Sigmoid colon (tissue), 7 donors: ENCODE measurements around the gene CACNA1A. TPM values are rescaled to one million over a fixed set of nuclear protein-coding genes. Genes with fewer than 3 reads are reported as not detected.
"Not testable (repeated sequence)": the region's sequence is repeated elsewhere in the genome, so short reads cannot be mapped to it uniquely, and the experiment has no call there.

ENCODE experiments used
- DNase-seq: peaks from one replicate; pipeline ENCODE4 v3.0.0-alpha.2; 2019
- H3K27ac ChIP-seq, 4 donors: fragments of 200-600 bp; sonication (generic); one replicate each; pipeline ENCODE4 v1.5.1; 2016 to 2019; ENCODE audit warnings: mild to moderate bottlenecking in 1 of 4
- H3K27me3 ChIP-seq, 3 donors: fragments of 200-600 bp; sonication (generic); one replicate each; pipeline ENCODE4 v1.5.1; 2019; ENCODE audit warnings: mild to moderate bottlenecking in 1 of 3
- H3K36me3 ChIP-seq, 4 donors: fragments of 200-600 bp; sonication (generic); one replicate each; pipeline ENCODE4 v1.5.1; 2016 to 2019
- H3K4me1 ChIP-seq, 4 donors: fragments of 200-600 bp; sonication (generic); one replicate each; pipeline ENCODE4 v1.5.1; 2017 to 2019
- H3K4me3 ChIP-seq, 4 donors: fragments of 200-600 bp; sonication (generic); one replicate each; pipeline ENCODE4 v1.5.1; 2017 to 2019; ENCODE audit warnings: mild to moderate bottlenecking in 2 of 4, moderate library complexity in 1 of 4
- H3K9me3 ChIP-seq, 4 donors: fragments of 200-600 bp in 3 of 4; sonication (generic) in 3 of 4; one replicate each; pipeline versions ENCODE4 v1.5.1 to v1.6.1; 2013 to 2019
- EP300 ChIP-seq, 4 donors: sonication (generic); formaldehyde crosslinking; IDR thresholded peaks; one replicate each; pipeline ENCODE4 v1.6.1; 2017; ENCODE audit warnings: antibody characterized with exemption in 4 of 4
- POLR2A ChIP-seq, 2 donors: fragments of 450-650 bp; IDR thresholded peaks; one replicate each; pipeline ENCODE4 v1.6.1; 2016; ENCODE audit warnings: antibody characterized with exemption in 2 of 2, mild to moderate bottlenecking in 2 of 2, moderate library complexity in 2 of 2
- POLR2AphosphoS5 ChIP-seq, 4 donors: sonication (generic); formaldehyde crosslinking; IDR thresholded peaks; one replicate each; pipeline ENCODE4 v1.6.1; 2017; ENCODE audit warnings: antibody characterized with exemption in 4 of 4
- WGBS, 2 donors: extraction: QIAGEN DNeasy Blood & Tissue Kit; methylation state at CpG; one replicate each; pipeline ENCODE4 v1.1.7; 2013; 5-methylcytosine and 5-hydroxymethylcytosine counted together
- intact Hi-C: fragments of 100-400 bp; cut with DNase I; formaldehyde crosslinking; loops from one replicate; pipeline ENCODE4 v1.15.1; 2023
- polyA plus RNA-seq, 3 donors: library from polyadenylated mRNA; stranded (reverse); fragments of 200-250 nt; gene quantifications; one replicate each; pipeline ENCODE4 v1.2.3, GENCODE V29; 2013
- total RNA-seq, 4 donors: library from RNA; depleted of rRNA; stranded (reverse); fragments of >200 nt; gene quantifications; one replicate each; pipeline ENCODE4 v1.1.0, GENCODE V29; 2016
- TF ChIP-seq, protein P1 (sequence below), 4 experiments: fragments of 450-650 bp in 3 of 4; fragments of 200-600 bp in 1 of 4; IDR thresholded peaks; one replicate each; pipeline ENCODE4 v1.5.1; 2016 to 2019; ENCODE audit warnings: antibody characterized with exemption in 4 of 4, mild to moderate bottlenecking in 3 of 4, moderate library complexity in 2 of 4
- donor health status: healthy with polysubstance abuse.
- donor health status: Bipolar disorder and iron deficiency.
- donor health status: healthy.

CACNA1A gene
- total and polyA plus RNA-seq, 7 donors = 0.14 to 3.6 (median 1.6) TPM; not detected in 1

GRCh38 chr19:13262450-13262849 lies 243.8 kb downstream of the CACNA1A start:
- no peaks in the 10 kb centered on the region for H3K36me3 ChIP-seq
- peaks cover 0 to 7% (median 0%) of the 10 kb centered on the region in 3 donors for H3K27me3 ChIP-seq
- no peak overlapping the region for H3K4me3 ChIP-seq
- no peaks in the 10 kb centered on the region for H3K9me3 ChIP-seq
- H3K4me1 ChIP-seq = no peaks in the 10 kb centered on the region
- no peak for DNase-seq
- TF ChIP-seq, protein P1, sequence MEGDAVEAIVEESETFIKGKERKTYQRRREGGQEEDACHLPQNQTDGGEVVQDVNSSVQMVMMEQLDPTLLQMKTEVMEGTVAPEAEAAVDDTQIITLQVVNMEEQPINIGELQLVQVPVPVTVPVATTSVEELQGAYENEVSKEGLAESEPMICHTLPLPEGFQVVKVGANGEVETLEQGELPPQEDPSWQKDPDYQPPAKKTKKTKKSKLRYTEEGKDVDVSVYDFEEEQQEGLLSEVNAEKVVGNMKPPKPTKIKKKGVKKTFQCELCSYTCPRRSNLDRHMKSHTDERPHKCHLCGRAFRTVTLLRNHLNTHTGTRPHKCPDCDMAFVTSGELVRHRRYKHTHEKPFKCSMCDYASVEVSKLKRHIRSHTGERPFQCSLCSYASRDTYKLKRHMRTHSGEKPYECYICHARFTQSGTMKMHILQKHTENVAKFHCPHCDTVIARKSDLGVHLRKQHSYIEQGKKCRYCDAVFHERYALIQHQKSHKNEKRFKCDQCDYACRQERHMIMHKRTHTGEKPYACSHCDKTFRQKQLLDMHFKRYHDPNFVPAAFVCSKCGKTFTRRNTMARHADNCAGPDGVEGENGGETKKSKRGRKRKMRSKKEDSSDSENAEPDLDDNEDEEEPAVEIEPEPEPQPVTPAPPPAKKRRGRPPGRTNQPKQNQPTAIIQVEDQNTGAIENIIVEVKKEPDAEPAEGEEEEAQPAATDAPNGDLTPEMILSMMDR (IDR thresholded peaks at IDR 0.05) = peak; percentile 43 to 56 (median 49)
- no peak for TF ChIP-seq POLR2AphosphoS5 (IDR thresholded peaks at IDR 0.05)
- 43 to 62% methylated on average over 8 of the region's 8 CpGs for WGBS, 2 donors
- no peak overlapping the region for H3K27ac ChIP-seq
- intact Hi-C loops = loop anchor here (2.0 to 5.0 kb wide), 4 partner anchors 70 to 286 kb away; partner anchors contain the start of genes NACC1 and TRMT1

GRCh38 chr19:13260883-13261653 lies 245.2 kb downstream of the CACNA1A start:
- H3K27me3 ChIP-seq = peaks cover 0 to 21% (median 0%) of the 10 kb centered on the region in 3 donors
- DNase-seq = no peak
- peaks cover 0 to 3% (median 0%) of the 10 kb centered on the region in 4 donors for H3K9me3 ChIP-seq
- no peak overlapping the region for H3K27ac ChIP-seq
- intact Hi-C loops = loop anchor here (5.0 kb wide), 2 partner anchors 69 to 144 kb away; partner anchors contain the start of genes NACC1 and TRMT1
- H3K4me3 ChIP-seq = no peak overlapping the region
- no peak for TF ChIP-seq EP300 (IDR thresholded peaks at IDR 0.05)
- TF ChIP-seq POLR2A (IDR thresholded peaks at IDR 0.05) = no peak
- TF ChIP-seq, protein P1 (IDR thresholded peaks at IDR 0.05) = no peak
- no peak for TF ChIP-seq POLR2AphosphoS5 (IDR thresholded peaks at IDR 0.05)
- WGBS, 2 donors = 59 to 61% methylated on average over 9 of the region's 9 CpGs
- no peaks in the 10 kb centered on the region for H3K4me1 ChIP-seq
- H3K36me3 ChIP-seq = no peaks in the 10 kb centered on the region

GRCh38 chr19:13256918-13257317 lies 249.4 kb downstream of the CACNA1A start:
- peaks cover 0 to 3% (median 0%) of the 10 kb centered on the region in 4 donors for H3K9me3 ChIP-seq
- peaks cover 0 to 14% (median 0%) of the 10 kb centered on the region in 3 donors for H3K27me3 ChIP-seq
- intact Hi-C loops = no loop called here
- 94% methylated on average over 2 of the region's 2 CpGs for WGBS, 2 donors
- DNase-seq = no peak
- TF ChIP-seq POLR2AphosphoS5 (IDR thresholded peaks at IDR 0.05) = no peak
- TF ChIP-seq, protein P1 (IDR thresholded peaks at IDR 0.05) = no peak
- no peak overlapping the region for H3K4me3 ChIP-seq
- no peak overlapping the region for H3K27ac ChIP-seq
- no peaks in the 10 kb centered on the region for H3K36me3 ChIP-seq
- no peaks in the 10 kb centered on the region for H3K4me1 ChIP-seq

GRCh38 chr19:13256398-13256797 lies 249.9 kb downstream of the CACNA1A start:
- intact Hi-C loops, H3K27ac ChIP-seq, H3K36me3 ChIP-seq, H3K9me3 ChIP-seq, DNase-seq, H3K4me3 ChIP-seq, H3K4me1 ChIP-seq: not testable (repeated sequence)
- 73 to 78% methylated on average over 1 of the region's 1 CpG for WGBS, 2 donors
- peaks cover 0 to 14% (median 0%) of the 10 kb centered on the region in 3 donors for H3K27me3 ChIP-seq

DNA sequence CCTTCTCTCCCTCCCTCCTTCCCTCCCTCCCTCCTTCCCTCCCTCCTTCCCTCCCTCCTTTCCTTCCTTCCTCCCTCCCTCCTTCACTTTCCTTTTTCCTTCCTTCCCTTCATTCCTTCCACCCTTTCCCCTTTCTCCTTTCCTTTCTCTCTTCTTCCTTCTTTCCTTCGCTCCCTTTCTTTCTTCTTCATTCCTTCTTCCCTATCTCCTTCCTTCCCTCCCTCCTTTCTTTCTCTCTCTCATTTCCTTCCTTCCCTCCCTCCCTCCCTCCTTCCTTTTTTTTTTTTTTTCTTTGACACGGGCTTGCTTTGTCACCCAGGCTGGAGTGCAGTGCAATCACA lies 250.6 kb downstream of the CACNA1A start:
- intact Hi-C loops = no loop called here
- Histone ChIP-seq H3K36me3 (no peaks in the 10 kb centered on the region), H3K4me3 (no peak overlapping the region), H3K4me1 (no peaks in the 10 kb centered on the region), H3K27me3 (peaks cover 0 to 14% (median 0%) of the 10 kb centered on the region in 3 donors), H3K9me3 (peaks cover 0 to 3% (median 0%) of the 10 kb centered on the region in 4 donors), H3K27ac (no peak overlapping the region)
- 55 to 69% methylated on average over 2 of the region's 2 CpGs for WGBS, 2 donors
- no peak for DNase-seq
- TF ChIP-seq POLR2AphosphoS5 (IDR thresholded peaks at IDR 0.05) (no peak), EP300 (IDR thresholded peaks at IDR 0.05) (no peak)
